ENCODE results near the gene KRTAP4-8.

DNA sequence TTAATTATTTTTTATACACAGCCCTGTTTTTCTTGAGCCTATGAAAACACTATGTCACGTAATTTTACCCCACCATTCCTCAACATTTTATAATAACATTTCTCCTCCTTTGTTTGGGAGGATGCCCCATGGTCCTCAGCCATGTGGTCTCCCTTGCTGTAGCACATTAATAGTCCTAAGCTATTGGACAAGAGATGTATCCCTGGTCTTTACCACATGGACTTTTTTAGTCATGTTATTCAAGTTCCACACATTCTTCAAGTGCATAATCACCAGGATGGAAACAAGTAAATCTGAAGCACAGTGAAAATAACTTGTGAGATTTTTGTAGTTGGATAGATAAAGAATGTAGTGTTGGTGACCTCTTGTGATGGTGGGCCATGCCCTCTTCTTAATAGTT is 36.0 kb downstream of the KRTAP4-8 start:
- TF ChIP-seq, protein P1, sequence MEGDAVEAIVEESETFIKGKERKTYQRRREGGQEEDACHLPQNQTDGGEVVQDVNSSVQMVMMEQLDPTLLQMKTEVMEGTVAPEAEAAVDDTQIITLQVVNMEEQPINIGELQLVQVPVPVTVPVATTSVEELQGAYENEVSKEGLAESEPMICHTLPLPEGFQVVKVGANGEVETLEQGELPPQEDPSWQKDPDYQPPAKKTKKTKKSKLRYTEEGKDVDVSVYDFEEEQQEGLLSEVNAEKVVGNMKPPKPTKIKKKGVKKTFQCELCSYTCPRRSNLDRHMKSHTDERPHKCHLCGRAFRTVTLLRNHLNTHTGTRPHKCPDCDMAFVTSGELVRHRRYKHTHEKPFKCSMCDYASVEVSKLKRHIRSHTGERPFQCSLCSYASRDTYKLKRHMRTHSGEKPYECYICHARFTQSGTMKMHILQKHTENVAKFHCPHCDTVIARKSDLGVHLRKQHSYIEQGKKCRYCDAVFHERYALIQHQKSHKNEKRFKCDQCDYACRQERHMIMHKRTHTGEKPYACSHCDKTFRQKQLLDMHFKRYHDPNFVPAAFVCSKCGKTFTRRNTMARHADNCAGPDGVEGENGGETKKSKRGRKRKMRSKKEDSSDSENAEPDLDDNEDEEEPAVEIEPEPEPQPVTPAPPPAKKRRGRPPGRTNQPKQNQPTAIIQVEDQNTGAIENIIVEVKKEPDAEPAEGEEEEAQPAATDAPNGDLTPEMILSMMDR (conservative IDR thresholded peaks at IDR 0.05 in 1 of 2, IDR thresholded peaks at IDR 0.05 in 1 of 2; ENCODE audit: low read depth in 1 of 2, low read length in 2 of 2): no peak
- TF ChIP-seq EZH2 (IDR thresholded peaks at IDR 0.05; ENCODE audit: low read length, missing control alignments): no peak

All from fibroblast of lung (primary cell).